Measurements from ENCODE around the gene CORO1A. TPM values are rescaled to one million over a fixed set of nuclear protein-coding genes. Genes with fewer than 3 reads are reported as not detected.

CORO1A gene
- total and polyA plus RNA-seq, 2 experiments from 2014 or later = 10.2 to 23.5 TPM

DNA sequence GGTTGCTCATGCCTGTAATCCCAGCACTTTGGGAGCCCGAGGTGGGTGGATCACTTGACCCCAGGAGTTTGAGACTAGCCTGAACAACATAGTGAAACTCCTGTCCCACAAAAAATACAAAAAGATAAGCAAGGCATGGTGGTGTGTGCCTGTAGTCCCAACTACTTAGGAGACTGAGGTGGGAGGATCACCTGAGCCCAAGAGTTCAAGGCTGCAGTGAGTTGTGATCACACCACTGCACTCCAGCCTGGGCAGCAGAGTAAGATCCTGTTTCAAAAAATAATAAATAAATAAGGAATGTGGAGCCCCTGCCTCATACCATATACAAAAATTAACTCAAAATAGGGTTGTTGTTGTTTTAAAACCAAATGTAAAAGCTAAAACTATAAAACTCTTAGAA is 26.2 kb upstream of the CORO1A start (continued):
- TF ChIP-seq EZH2phosphoT487 (IDR thresholded peaks at IDR 0.05; ENCODE audit: unreplicated experiment) (no peak), ZNF114 (CRISPR knock-in tag; IDR thresholded peaks at IDR 0.05) (no peak), POLR2AphosphoS5 (IDR thresholded peaks at IDR 0.05; ENCODE audit: low read depth) (no peak), NANOG (IDR thresholded peaks at IDR 0.05; ENCODE audit: borderline replicate concordance) (no peak), STAT1 (IDR thresholded peaks at IDR 0.05; ENCODE audit: unreplicated experiment) (no peak), JUNB (IDR thresholded peaks at IDR 0.05; ENCODE audit: unreplicated experiment) (no peak), CREB1 (CRISPR knock-in tag; IDR thresholded peaks at IDR 0.05; ENCODE audit: low read depth) (no peak)
- TF ChIP-seq, protein P1, sequence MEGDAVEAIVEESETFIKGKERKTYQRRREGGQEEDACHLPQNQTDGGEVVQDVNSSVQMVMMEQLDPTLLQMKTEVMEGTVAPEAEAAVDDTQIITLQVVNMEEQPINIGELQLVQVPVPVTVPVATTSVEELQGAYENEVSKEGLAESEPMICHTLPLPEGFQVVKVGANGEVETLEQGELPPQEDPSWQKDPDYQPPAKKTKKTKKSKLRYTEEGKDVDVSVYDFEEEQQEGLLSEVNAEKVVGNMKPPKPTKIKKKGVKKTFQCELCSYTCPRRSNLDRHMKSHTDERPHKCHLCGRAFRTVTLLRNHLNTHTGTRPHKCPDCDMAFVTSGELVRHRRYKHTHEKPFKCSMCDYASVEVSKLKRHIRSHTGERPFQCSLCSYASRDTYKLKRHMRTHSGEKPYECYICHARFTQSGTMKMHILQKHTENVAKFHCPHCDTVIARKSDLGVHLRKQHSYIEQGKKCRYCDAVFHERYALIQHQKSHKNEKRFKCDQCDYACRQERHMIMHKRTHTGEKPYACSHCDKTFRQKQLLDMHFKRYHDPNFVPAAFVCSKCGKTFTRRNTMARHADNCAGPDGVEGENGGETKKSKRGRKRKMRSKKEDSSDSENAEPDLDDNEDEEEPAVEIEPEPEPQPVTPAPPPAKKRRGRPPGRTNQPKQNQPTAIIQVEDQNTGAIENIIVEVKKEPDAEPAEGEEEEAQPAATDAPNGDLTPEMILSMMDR (conservative IDR thresholded peaks at IDR 0.05; ENCODE audit: low read depth in 2 of 2) = no peak
- TF ChIP-seq, protein P2, sequence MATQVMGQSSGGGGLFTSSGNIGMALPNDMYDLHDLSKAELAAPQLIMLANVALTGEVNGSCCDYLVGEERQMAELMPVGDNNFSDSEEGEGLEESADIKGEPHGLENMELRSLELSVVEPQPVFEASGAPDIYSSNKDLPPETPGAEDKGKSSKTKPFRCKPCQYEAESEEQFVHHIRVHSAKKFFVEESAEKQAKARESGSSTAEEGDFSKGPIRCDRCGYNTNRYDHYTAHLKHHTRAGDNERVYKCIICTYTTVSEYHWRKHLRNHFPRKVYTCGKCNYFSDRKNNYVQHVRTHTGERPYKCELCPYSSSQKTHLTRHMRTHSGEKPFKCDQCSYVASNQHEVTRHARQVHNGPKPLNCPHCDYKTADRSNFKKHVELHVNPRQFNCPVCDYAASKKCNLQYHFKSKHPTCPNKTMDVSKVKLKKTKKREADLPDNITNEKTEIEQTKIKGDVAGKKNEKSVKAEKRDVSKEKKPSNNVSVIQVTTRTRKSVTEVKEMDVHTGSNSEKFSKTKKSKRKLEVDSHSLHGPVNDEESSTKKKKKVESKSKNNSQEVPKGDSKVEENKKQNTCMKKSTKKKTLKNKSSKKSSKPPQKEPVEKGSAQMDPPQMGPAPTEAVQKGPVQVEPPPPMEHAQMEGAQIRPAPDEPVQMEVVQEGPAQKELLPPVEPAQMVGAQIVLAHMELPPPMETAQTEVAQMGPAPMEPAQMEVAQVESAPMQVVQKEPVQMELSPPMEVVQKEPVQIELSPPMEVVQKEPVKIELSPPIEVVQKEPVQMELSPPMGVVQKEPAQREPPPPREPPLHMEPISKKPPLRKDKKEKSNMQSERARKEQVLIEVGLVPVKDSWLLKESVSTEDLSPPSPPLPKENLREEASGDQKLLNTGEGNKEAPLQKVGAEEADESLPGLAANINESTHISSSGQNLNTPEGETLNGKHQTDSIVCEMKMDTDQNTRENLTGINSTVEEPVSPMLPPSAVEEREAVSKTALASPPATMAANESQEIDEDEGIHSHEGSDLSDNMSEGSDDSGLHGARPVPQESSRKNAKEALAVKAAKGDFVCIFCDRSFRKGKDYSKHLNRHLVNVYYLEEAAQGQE (IDR thresholded peaks at IDR 0.05; ENCODE audit: unreplicated experiment) = no peak
- TF ChIP-seq, protein P3, sequence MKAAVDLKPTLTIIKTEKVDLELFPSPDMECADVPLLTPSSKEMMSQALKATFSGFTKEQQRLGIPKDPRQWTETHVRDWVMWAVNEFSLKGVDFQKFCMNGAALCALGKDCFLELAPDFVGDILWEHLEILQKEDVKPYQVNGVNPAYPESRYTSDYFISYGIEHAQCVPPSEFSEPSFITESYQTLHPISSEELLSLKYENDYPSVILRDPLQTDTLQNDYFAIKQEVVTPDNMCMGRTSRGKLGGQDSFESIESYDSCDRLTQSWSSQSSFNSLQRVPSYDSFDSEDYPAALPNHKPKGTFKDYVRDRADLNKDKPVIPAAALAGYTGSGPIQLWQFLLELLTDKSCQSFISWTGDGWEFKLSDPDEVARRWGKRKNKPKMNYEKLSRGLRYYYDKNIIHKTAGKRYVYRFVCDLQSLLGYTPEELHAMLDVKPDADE (IDR thresholded peaks at IDR 0.05) = no peak

DNA sequence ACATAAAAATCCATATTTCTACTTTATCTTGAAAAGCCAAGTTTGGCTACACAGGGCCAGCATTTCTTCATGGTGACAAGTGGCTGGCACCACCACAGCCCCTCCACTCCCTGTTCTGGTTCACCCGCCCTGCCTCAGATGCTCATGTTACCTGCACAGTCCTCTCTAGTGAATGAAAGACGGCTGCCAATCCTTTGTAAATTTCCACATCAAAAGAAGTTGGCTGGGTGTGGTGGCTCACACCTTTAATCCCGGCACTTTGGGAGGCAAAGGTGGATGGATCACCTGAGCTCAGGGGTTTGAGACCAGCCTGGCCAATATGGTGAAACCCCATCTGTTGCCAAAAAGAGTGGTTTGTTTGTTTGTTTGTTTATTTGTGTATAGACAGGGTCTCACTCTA is 19.9 kb upstream of the CORO1A start:
- Mint-ChIP-seq H3K36me3 (ENCODE audit: low read depth) (peaks cover 3% of the 10 kb centered on the region), H3K9me3 (peaks cover 13% of the 10 kb centered on the region)
- no peak for TF ChIP-seq JUNB (IDR thresholded peaks at IDR 0.05; ENCODE audit: unreplicated experiment)
- TF ChIP-seq ZNF114 (CRISPR knock-in tag; IDR thresholded peaks at IDR 0.05) = no peak
- no peak for TF ChIP-seq CREB1 (CRISPR knock-in tag; IDR thresholded peaks at IDR 0.05; ENCODE audit: low read depth)
- TF ChIP-seq, protein P2 (IDR thresholded peaks at IDR 0.05; ENCODE audit: unreplicated experiment) = no peak
- no peak for TF ChIP-seq POLR2AphosphoS5 (IDR thresholded peaks at IDR 0.05; ENCODE audit: low read depth)
- TF ChIP-seq, protein P1 (conservative IDR thresholded peaks at IDR 0.05; ENCODE audit: low read depth in 2 of 2) = no peak

More for the DNA sequence above, 19.9 kb upstream of the CORO1A start:
- no peak overlapping the region for H3K27ac Mint-ChIP-seq
- no peaks in the 10 kb centered on the region for H3K4me1 Mint-ChIP-seq
- H3K4me3 Mint-ChIP-seq = no peak overlapping the region
- H3K27ac ChIP-seq (ENCODE audit: low read depth) = no peak overlapping the region
- no peaks in the 10 kb centered on the region for H3K9me2 ChIP-seq (ENCODE audit: insufficient read depth)
- H4K20me1 ChIP-seq (replicated peaks; ENCODE audit: insufficient read depth) = no peaks in the 10 kb centered on the region
- H3K79me2 ChIP-seq (replicated peaks; ENCODE audit: insufficient read depth) = no peaks in the 10 kb centered on the region
- no peaks in the 10 kb centered on the region for H3K4me1 ChIP-seq (ENCODE audit: insufficient read depth)
- H3K4me3 ChIP-seq = no peak overlapping the region
- H3K4me2 ChIP-seq = no peak overlapping the region
- H2AFZ ChIP-seq = no peak overlapping the region
- no peaks in the 10 kb centered on the region for H3K27me3 ChIP-seq (ENCODE audit: insufficient read depth)
- DNase-seq (ENCODE audit: low spot score) (no peak), ATAC-seq (no peak)
- H3F3A ChIP-seq (replicated peaks; ENCODE audit: low read depth) = no peaks in the 10 kb centered on the region
- H3K36me3 ChIP-seq (ENCODE audit: insufficient read depth) = no peaks in the 10 kb centered on the region
- H3K27me3 Mint-ChIP-seq (ENCODE audit: insufficient read depth, low read depth, poor library complexity) = peaks cover 4% of the 10 kb centered on the region

All from GM23338 (cell line).